Measurements from ENCODE around the gene ABCC11.

GRCh38 chr16:48157302-48157701 lies 90.0 kb downstream of the ABCC11 start:
- TF ChIP-seq CTCF (conservative IDR thresholded peaks at IDR 0.05; ENCODE audit: low read depth, low read length) (no peak), RAD21 (IDR thresholded peaks at IDR 0.05; ENCODE audit: low read length) (no peak), MAZ (IDR thresholded peaks at IDR 0.05; ENCODE audit: borderline replicate concordance, low read depth, low read length) (no peak), POLR2A (IDR thresholded peaks at IDR 0.05; ENCODE audit: low read depth, low read length) (no peak), RFX5 (IDR thresholded peaks at IDR 0.05; ENCODE audit: low read depth, low read length) (no peak), MAFK (IDR thresholded peaks at IDR 0.05; ENCODE audit: low read depth, low read length) (no peak), RCOR1 (IDR thresholded peaks at IDR 0.05; ENCODE audit: insufficient replicate concordance, low read length) (no peak), BHLHE40 (IDR thresholded peaks at IDR 0.05; ENCODE audit: low read depth, low read length) (no peak), MXI1 (IDR thresholded peaks at IDR 0.05; ENCODE audit: borderline replicate concordance, low read depth, low read length) (no peak)

Measured in IMR-90 (cell line).